ENCODE data around the gene HOXB4.

DNA sequence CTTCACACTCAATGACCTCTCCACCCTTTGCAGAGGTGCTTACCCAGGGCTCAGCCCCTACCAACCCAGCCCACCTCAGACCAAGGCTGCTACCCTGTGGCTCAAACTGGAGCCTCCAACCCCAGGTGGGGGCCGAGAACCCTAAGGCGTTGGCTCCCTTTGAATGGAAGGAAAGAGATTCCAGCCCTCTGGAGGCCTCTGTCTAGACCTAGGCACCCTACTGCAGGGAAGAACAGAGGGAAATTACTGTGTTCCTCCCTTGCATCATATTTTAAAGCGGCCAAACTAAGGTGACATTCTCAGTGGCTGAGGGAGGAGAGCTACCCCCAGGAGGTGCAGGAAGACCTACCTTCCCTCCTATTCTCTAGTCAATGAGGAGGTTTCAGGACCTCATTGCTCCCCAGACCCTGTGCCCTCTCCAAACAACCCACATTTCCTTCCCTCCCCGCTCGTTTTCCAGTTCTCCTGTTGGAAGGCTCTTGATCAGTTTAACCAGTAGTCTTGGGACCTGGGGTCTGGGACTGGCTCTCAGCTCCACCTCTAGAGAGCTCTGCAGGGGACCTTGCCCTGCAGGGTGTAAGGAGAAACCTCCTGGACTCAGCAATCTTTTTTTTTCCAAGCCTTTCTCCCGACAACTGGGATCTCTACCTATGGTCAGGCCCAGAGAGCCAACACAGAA, 42.5 kb upstream of the HOXB4 start:
- TF ChIP-seq, protein P1, sequence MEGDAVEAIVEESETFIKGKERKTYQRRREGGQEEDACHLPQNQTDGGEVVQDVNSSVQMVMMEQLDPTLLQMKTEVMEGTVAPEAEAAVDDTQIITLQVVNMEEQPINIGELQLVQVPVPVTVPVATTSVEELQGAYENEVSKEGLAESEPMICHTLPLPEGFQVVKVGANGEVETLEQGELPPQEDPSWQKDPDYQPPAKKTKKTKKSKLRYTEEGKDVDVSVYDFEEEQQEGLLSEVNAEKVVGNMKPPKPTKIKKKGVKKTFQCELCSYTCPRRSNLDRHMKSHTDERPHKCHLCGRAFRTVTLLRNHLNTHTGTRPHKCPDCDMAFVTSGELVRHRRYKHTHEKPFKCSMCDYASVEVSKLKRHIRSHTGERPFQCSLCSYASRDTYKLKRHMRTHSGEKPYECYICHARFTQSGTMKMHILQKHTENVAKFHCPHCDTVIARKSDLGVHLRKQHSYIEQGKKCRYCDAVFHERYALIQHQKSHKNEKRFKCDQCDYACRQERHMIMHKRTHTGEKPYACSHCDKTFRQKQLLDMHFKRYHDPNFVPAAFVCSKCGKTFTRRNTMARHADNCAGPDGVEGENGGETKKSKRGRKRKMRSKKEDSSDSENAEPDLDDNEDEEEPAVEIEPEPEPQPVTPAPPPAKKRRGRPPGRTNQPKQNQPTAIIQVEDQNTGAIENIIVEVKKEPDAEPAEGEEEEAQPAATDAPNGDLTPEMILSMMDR (conservative IDR thresholded peaks at IDR 0.05 in 1 of 2, IDR thresholded peaks at IDR 0.05 in 1 of 2; ENCODE audit: low read depth in 1 of 2, low read length in 2 of 2), result no peak
- TF ChIP-seq EZH2 (IDR thresholded peaks at IDR 0.05; ENCODE audit: low read length, missing control alignments), result no peak
